ENCODE data around the gene PRX. TPM values are rescaled to one million over a fixed set of nuclear protein-coding genes. Genes with fewer than 3 reads are reported as not detected.

The PRX gene
- total and polyA plus RNA-seq, 12 donors = 1.7 to 3.8 (median 2.6) TPM

DNA sequence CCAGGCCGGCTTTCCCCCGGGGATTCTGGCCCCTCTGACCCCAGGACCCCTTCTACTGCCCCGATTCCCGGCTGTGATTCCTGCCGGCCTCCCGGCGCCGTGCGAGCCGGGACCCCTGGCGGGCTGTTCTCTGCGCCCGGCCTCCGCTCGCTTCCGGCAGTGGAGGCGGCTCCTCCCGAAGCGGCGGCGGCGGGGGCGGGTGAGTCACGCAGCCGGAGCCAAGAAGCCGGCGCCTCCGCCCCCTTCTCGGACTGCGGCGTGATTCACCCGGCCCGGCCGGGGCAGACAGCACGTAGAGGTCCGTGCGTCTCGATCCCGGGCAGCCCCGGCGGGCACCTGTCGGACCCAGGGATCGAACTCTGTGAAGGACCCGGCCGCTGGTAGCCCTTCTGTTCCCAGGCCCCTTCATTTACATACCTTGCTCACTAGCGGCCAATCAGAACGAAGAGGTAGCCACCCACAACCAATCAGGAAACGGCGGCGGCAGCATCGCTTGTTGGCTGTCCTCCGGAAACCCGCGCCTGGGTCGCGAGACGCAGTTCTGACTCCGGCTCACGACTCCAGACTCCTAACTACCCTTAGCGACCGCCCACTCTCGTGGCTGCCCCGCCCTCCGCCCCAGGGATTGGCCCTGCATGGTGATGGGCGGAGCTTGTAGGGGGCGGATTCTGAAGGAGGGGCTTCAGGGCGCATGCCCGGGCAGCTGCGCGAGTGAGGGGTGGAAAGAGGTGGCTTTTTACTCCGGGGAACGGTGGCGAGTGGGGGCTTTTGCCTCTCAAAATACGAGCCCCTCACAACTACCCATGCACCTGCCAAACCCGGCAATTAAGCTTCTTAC is 12.5 kb upstream of the PRX start, which contains the start of gene SERTAD1:
SERTAD1 (minus strand) TSS at position 543 of the 838 bp plus-strand sequence. CDS start 2,446 bp downstream, outside the sequence.
- Histone ChIP-seq H3K27me3 (no peaks in the 10 kb centered on the region), H3K4me3 (peak within 1 kb of the TSS; percentile 66 to 91 (median 82)), H3K27ac (peak within 1 kb of the TSS; percentile 93 to 100 (median 98)), H3K4me1 (peaks cover 5 to 48% (median 40%) of the 10 kb centered on the region in 9 donors), H3K9me3 (no peaks in the 10 kb centered on the region), H3K36me3 (peaks cover 0 to 21% (median 12%) of the 10 kb centered on the region in 9 donors)
- TF ChIP-seq, protein P1, sequence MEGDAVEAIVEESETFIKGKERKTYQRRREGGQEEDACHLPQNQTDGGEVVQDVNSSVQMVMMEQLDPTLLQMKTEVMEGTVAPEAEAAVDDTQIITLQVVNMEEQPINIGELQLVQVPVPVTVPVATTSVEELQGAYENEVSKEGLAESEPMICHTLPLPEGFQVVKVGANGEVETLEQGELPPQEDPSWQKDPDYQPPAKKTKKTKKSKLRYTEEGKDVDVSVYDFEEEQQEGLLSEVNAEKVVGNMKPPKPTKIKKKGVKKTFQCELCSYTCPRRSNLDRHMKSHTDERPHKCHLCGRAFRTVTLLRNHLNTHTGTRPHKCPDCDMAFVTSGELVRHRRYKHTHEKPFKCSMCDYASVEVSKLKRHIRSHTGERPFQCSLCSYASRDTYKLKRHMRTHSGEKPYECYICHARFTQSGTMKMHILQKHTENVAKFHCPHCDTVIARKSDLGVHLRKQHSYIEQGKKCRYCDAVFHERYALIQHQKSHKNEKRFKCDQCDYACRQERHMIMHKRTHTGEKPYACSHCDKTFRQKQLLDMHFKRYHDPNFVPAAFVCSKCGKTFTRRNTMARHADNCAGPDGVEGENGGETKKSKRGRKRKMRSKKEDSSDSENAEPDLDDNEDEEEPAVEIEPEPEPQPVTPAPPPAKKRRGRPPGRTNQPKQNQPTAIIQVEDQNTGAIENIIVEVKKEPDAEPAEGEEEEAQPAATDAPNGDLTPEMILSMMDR (IDR thresholded peaks at IDR 0.05) = peak in 8 of 9 donors; percentile 58 to 88 (median 83)
- WGBS, 2 donors = 0% methylated on average over 66 to 75 of the region's 75 CpGs
- ATAC-seq (peak; percentile 89 to 95 (median 94)), DNase-seq (peak; percentile 100)
- intact Hi-C loops (cut with DNase I) = loop anchor here in 3 of 10 donors (1.0 to 10.0 kb wide), 6 partner anchors 8 to 81 kb away; partner anchors contain the start of genes C19orf47 (in 2 of the 3), PLD3 (in 2 of the 3) and SERTAD3 (in 1 of the 3)

DNA sequence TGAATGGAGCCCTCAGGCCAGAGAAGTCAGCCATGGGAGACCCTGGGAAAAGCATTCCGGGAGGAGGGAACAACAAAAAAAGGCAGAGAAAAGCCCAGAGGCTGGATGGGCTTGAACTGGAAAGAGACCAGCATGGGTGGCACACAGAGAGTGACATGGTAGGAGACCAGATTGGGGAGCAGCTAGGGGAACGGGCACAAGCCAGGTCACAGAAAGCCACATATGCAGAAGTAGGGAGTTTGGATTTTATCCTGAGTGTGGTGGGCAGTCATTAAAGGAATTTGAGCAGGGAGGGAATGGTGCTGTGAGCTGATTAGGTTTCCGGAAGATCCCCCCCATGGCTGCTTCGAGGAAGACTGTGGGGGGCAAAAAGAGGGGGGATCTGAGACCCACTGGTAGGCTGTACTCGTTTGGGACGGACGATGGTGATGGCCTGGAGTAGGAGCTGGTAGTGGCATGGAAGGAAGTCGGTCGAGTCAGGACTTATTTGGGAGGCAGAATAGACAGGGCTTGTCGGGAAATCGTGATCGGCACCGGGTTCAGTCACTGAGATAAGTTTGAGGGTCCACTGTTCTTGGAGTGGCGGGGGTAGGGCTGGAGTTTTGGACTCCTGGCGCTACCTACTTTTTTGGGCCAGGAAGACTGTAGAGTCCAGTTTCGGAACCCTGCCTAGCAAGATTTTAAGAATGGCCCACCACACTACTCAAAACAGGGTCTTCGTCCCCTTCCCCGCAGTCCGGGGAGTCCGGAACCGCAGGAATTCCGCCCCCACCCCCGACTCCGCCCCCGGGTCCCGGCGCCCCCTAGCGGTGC is 11.7 kb upstream of the PRX start:
- WGBS, 2 donors = 1% methylated on average over 27 to 28 of the region's 28 CpGs
- H3K27me3 ChIP-seq = no peaks in the 10 kb centered on the region
- H3K27ac ChIP-seq = peak overlapping the region; percentile 93 to 100 (median 98)
- DNase-seq (no peak), ATAC-seq (peak in 3 of 8 donors; percentile 3 to 9 (median 4))
- peaks cover 0 to 21% (median 12%) of the 10 kb centered on the region in 9 donors for H3K36me3 ChIP-seq
- TF ChIP-seq, protein P1 (IDR thresholded peaks at IDR 0.05) = peak in 1 of 9 donors; percentile 76
- peaks cover 5 to 55% (median 43%) of the 10 kb centered on the region in 9 donors for H3K4me1 ChIP-seq
- no peaks in the 10 kb centered on the region for H3K9me3 ChIP-seq
- peak overlapping the region; percentile 66 to 91 (median 82) for H3K4me3 ChIP-seq
- intact Hi-C loops (cut with DNase I) = loop anchor here in 4 of 10 donors (1.0 to 10.0 kb wide), 7 partner anchors 8 to 177 kb away; partner anchors contain the start of genes C19orf47 (in 3 of the 4), PLD3 (in 3 of the 4), LTBP4 (in 1 of the 4) and SERTAD3 (in 1 of the 4)

DNA sequence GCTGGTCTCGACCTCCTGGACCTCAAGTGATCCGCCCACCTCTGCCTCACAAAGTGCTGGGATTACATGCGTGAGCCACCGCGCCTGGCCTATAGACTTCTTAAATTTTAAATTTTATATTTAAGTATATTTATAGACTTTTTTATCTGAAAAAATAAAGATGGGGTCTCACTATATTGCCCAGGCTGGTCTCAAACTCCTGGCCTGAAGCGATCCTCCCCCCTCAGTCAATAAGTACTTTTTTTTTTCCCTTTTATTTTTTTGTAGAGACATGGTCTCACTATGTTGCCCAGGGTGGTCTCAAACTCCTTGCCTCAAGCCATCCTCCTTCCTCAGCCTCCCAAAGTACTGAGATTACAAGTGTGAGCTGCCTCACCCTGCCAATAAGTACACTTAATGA is 10.8 kb upstream of the PRX start:
- H3K4me1 ChIP-seq = peaks cover 5 to 55% (median 43%) of the 10 kb centered on the region in 9 donors
- DNase-seq (no peak), ATAC-seq (no peak)
- H3K27ac ChIP-seq = peak overlapping the region in 8 of 10 donors; percentile 95 to 100 (median 98)
- TF ChIP-seq, protein P1 (IDR thresholded peaks at IDR 0.05) = no peak
- H3K36me3 ChIP-seq = peaks cover 0 to 21% (median 12%) of the 10 kb centered on the region in 9 donors
- intact Hi-C loops (cut with DNase I) = loop anchor here in 4 of 10 donors (1.0 to 10.0 kb wide), 5 partner anchors 19 to 178 kb away; partner anchors contain the start of genes C19orf47 (in 3 of the 4), PLD3 (in 3 of the 4) and LTBP4 (in 1 of the 4)
- H3K4me3 ChIP-seq = peak overlapping the region in 9 of 10 donors; percentile 66 to 91 (median 84)
- WGBS, 2 donors = 92 to 93% methylated on average over 6 of the region's 6 CpGs
- no peaks in the 10 kb centered on the region for H3K27me3 ChIP-seq
- H3K9me3 ChIP-seq = no peaks in the 10 kb centered on the region
